Gastrocnemius medialis (tissue), 4 donors: Measurements from ENCODE around the gene SCMH1.

Experiments used
- CTCF ChIP-seq, 5 experiments: fragments of 450-650 bp in 3 of 5; fragments of 200-600 bp in 2 of 5; sonication (generic) in 2 of 5; IDR thresholded peaks in 4 of 5; conservative IDR thresholded peaks in 1 of 5; 1 replicate in 4 of 5; 2 replicates in 1 of 5; pipeline ENCODE4 v1.5.1; 2016 to 2019; ENCODE audit warnings: antibody characterized with exemption in 5 of 5, mild to moderate bottlenecking in 3 of 5, moderate library complexity in 3 of 5
- POLR2A ChIP-seq, 2 donors: fragments of 450-650 bp; IDR thresholded peaks; one replicate each; pipeline ENCODE4 v1.6.1; 2017; ENCODE audit warnings: antibody characterized with exemption in 2 of 2, mild to moderate bottlenecking in 2 of 2, moderate library complexity in 2 of 2

- TF ChIP-seq POLR2A (IDR thresholded peaks at IDR 0.05) = no peak
- TF ChIP-seq CTCF (IDR thresholded peaks at IDR 0.05 in 4 of 5, conservative IDR thresholded peaks at IDR 0.05 in 1 of 5) = no peak
Observed at GRCh38 chr1:41274752-41275545, 32.8 kb upstream of the SCMH1 start.
